ENCODE measurements around the gene RBBP8. TPM values are rescaled to one million over a fixed set of nuclear protein-coding genes. Genes with fewer than 3 reads are reported as not detected.

The RBBP8 gene
- total RNA-seq, 3 donors from 2014 or later: 18.5 to 21.4 (median 20.1) TPM

DNA sequence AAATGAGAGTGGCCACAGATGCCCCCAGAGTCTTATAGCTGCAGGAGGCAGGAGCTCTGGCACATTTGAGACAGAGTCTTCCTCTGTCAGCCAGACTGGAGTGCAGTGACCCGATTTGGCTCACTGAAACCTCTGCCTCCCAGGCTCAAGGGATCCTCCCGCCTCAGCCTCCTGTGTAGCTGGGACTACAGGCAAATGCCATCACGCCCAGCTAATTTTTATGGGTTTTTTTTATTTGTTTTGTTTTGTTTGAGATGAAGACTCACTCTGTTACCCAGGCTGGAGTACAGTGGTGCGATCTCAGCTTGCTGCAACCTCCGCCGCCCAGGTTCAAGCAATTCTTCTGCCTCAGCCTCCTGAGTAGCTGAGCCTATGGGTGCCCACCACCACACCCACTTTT, 121.4 kb downstream of the RBBP8 start:
- H3K36me3 ChIP-seq (ENCODE audit: low read depth): no peaks in the 10 kb centered on the region
- no peak for DNase-seq
- TF ChIP-seq, protein P1, sequence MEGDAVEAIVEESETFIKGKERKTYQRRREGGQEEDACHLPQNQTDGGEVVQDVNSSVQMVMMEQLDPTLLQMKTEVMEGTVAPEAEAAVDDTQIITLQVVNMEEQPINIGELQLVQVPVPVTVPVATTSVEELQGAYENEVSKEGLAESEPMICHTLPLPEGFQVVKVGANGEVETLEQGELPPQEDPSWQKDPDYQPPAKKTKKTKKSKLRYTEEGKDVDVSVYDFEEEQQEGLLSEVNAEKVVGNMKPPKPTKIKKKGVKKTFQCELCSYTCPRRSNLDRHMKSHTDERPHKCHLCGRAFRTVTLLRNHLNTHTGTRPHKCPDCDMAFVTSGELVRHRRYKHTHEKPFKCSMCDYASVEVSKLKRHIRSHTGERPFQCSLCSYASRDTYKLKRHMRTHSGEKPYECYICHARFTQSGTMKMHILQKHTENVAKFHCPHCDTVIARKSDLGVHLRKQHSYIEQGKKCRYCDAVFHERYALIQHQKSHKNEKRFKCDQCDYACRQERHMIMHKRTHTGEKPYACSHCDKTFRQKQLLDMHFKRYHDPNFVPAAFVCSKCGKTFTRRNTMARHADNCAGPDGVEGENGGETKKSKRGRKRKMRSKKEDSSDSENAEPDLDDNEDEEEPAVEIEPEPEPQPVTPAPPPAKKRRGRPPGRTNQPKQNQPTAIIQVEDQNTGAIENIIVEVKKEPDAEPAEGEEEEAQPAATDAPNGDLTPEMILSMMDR (IDR thresholded peaks at IDR 0.05): no peak
- H3K4me3 ChIP-seq: no peak overlapping the region
- no peaks in the 10 kb centered on the region for H3K4me1 ChIP-seq (ENCODE audit: low read depth)
- intact Hi-C loops (cut with DNase I, micrococcal nuclease): no loop called here
- no peaks in the 10 kb centered on the region for H3K9me3 ChIP-seq
- no peak for ATAC-seq

DNA sequence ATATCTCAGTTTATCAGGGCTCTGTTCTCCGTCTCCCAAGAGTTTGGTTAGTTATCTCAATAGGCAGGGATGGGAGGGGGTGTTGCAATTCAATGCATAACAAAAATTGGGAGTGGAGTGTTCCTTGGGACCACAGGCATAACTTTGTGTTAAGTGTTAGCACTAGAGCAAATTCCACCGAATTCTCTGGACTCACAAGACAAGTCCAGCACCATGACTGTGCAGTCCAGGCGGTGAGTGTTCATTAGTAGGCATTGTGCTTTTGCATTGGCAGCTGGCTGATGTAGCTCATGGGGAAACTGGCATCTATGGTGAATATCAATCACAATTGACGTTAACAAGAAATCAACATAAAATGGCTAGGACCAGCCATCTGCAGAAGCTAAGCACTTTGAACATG, 123.2 kb downstream of the RBBP8 start:
- ATAC-seq: no peak
- no peaks in the 10 kb centered on the region for H3K9me3 ChIP-seq
- no peak for DNase-seq
- H3K36me3 ChIP-seq (ENCODE audit: low read depth): no peaks in the 10 kb centered on the region
- TF ChIP-seq, protein P1 (IDR thresholded peaks at IDR 0.05): no peak
- H3K4me1 ChIP-seq (ENCODE audit: low read depth): no peaks in the 10 kb centered on the region
- intact Hi-C loops (cut with DNase I, micrococcal nuclease): no loop called here
- H3K4me3 ChIP-seq: no peak overlapping the region

DNA sequence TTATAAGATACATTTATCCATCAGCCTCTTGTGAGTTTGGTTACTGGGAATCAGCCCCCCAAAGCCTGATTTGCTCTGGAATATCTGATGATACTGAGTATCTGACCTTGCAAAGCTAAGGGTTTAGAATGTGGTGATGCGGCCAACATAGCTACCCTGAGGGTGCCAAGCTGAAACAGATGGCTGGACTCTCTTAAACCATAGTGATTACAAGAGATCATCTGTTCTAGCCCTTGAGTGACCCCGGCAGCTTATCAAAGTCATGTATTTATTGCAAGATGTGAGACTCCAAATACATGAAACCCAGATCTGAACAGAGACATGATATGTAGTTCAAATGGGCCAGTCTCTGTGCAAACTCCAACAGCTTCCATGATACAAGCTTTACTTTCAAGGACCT, 124.0 kb downstream of the RBBP8 start:
- H3K4me3 ChIP-seq: no peak overlapping the region
- no peaks in the 10 kb centered on the region for H3K36me3 ChIP-seq (ENCODE audit: low read depth)
- DNase-seq: no peak
- intact Hi-C loops (cut with DNase I, micrococcal nuclease): no loop called here
- TF ChIP-seq, protein P1 (IDR thresholded peaks at IDR 0.05): no peak
- H3K9me3 ChIP-seq: no peaks in the 10 kb centered on the region
- no peak for ATAC-seq
- no peaks in the 10 kb centered on the region for H3K4me1 ChIP-seq (ENCODE audit: low read depth)

DNA sequence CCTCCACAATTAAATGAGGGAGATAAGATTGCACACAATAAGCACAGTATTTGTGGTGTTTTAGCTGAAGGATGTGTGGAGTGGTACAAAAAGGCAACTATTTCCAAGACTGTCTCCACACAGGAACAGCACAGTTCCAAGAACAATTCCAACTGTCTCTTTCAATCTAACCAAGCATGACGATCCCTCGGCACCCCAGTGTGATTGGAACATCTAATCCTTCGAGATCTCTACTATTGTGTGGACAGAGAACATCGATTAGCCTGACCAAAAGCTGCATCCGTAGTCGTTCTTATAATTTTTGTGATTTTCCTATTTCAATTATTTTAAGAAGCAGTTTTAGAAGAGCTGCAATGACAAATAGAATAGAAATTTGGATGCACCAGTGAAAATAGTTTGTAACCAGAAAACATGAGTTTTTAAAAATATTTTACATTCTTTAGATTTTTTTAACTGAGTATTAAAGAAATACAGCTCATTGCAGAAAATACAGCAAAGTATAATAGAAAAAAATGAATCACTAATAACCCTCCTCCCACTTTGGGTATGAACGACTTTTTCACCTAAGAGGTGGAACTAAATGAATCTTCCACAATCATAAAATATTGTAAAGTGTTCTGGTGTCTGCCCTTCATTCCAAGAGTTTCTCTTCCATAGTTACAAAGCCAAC, 125.8 kb downstream of the RBBP8 start:
- H3K4me3 ChIP-seq: no peak overlapping the region
- intact Hi-C loops (cut with DNase I, micrococcal nuclease): no loop called here
- no peak for DNase-seq
- TF ChIP-seq, protein P1 (IDR thresholded peaks at IDR 0.05): no peak
- H3K9me3 ChIP-seq: no peaks in the 10 kb centered on the region
- H3K36me3 ChIP-seq (ENCODE audit: low read depth): no peaks in the 10 kb centered on the region
- H3K4me1 ChIP-seq (ENCODE audit: low read depth): no peaks in the 10 kb centered on the region
- no peak for ATAC-seq

DNA sequence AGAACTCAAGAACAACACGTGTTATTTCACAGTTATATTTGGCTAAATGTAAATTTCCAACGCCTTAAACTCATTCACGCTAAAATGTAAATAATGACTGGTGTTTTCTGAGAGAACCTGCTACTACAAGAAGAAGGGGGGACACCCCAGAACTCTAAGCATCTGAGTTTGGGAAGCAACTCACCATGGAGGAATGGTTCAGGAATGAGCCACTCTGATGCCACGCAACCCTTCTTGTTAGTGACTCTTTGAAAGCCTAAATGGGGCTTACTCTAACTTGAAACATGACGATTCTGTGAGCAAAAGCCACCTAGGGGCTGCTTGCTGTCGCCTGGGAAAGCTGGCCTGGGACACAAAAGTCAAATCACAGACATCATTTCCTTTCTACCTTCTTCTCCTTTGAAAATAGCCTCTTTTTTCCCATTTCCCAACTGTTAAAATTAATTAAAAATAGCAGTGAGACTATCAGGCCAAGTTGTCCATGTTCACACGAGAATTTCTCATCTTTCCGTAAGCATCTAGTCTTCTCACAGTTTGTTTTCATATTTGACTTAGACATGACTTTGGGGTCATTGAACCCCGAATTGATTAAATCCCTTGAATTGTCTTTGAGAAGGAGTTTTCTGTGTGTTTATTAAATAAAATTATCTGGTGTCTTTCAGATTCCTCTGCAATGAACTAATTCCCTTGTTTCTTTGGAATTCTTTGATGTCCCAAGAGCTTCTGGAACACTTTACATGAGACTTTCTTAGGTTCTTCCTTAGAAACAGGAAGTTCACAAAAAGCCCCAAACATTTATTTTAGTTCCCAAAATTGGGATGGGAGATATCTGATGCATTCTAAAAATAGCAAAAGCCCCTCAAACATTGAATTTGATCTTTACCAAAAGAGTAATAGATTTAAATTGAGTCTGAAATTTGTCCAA, 126.7 kb downstream of the RBBP8 start:
- intact Hi-C loops (cut with DNase I, micrococcal nuclease): no loop called here
- Histone ChIP-seq H3K4me3 (no peak overlapping the region), H3K36me3 (ENCODE audit: low read depth) (no peaks in the 10 kb centered on the region), H3K9me3 (no peaks in the 10 kb centered on the region), H3K4me1 (ENCODE audit: low read depth) (no peaks in the 10 kb centered on the region)
- DNase-seq (no peak), ATAC-seq (no peak)
- TF ChIP-seq, protein P1 (IDR thresholded peaks at IDR 0.05): no peak

Data from mucosa of descending colon (tissue), 3 donors.